Measurements from ENCODE around the gene BLNK.

GRCh38 chr10:96227206-96227605 lies 44.2 kb downstream of the BLNK start:
- TF ChIP-seq CTCF (conservative IDR thresholded peaks at IDR 0.05) = no peak
- TF ChIP-seq EZH2 (IDR thresholded peaks at IDR 0.05; ENCODE audit: low read depth) = no peak
